DOHH2 (cell line): ENCODE measurements around the gene C16orf78.

ENCODE experiments used
- EZH2phosphoT487 ChIP-seq: fragments of 200-600 bp; sonication (generic); IDR thresholded peaks from 2 replicates; pipeline ENCODE4 v1.6.1; 2017; ENCODE audit warnings: borderline replicate concordance, mild to moderate bottlenecking, antibody characterized with exemption, low read length, moderate library complexity, mixed read lengths
- TF ChIP-seq, protein P1 (sequence below): fragments of 200-600 bp; sonication (generic); IDR thresholded peaks from one replicate; pipeline ENCODE4 v1.5.1; 2014; ENCODE audit warnings: antibody characterized with exemption, mild to moderate bottlenecking, low read depth, low read length; ENCODE audit not compliant: poor library complexity, severe bottlenecking

DNA sequence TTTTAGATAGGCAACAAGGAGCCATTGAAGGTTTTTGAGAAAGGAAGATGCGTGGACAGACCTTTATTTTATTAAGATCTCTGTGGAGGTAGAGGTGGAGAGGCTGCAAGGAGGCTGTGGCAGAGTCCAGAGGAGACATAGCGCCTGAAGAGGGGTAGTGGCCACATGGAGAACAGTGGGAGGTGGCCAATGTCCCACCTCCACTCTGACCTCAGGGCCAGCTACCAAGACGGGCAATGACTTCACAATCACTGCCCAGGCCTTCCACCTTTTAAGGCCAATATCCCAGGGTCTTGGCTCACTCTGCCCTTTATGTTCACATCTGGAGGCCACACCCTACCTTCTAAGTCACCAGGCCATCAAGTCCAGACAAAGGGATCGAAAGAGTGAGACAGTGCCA lies at the start of gene C16orf78:
- TF ChIP-seq, protein P1, sequence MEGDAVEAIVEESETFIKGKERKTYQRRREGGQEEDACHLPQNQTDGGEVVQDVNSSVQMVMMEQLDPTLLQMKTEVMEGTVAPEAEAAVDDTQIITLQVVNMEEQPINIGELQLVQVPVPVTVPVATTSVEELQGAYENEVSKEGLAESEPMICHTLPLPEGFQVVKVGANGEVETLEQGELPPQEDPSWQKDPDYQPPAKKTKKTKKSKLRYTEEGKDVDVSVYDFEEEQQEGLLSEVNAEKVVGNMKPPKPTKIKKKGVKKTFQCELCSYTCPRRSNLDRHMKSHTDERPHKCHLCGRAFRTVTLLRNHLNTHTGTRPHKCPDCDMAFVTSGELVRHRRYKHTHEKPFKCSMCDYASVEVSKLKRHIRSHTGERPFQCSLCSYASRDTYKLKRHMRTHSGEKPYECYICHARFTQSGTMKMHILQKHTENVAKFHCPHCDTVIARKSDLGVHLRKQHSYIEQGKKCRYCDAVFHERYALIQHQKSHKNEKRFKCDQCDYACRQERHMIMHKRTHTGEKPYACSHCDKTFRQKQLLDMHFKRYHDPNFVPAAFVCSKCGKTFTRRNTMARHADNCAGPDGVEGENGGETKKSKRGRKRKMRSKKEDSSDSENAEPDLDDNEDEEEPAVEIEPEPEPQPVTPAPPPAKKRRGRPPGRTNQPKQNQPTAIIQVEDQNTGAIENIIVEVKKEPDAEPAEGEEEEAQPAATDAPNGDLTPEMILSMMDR, result no peak
- no peak for TF ChIP-seq EZH2phosphoT487
